Cardiac ventricle fibroblast (primary cell): Measurements from ENCODE around the gene UBE2J1. TPM values are rescaled to one million over a fixed set of nuclear protein-coding genes. Genes with fewer than 3 reads are reported as not detected.

Experiments
- total RNA-seq: library from RNA; depleted of rRNA; stranded (reverse); fragments of >200 nt; gene quantifications from 2 replicates; pipeline ENCODE4 v1.2.3, GENCODE V29; 2015

The UBE2J1 gene, protein sequence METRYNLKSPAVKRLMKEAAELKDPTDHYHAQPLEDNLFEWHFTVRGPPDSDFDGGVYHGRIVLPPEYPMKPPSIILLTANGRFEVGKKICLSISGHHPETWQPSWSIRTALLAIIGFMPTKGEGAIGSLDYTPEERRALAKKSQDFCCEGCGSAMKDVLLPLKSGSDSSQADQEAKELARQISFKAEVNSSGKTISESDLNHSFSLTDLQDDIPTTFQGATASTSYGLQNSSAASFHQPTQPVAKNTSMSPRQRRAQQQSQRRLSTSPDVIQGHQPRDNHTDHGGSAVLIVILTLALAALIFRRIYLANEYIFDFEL
- total RNA-seq, result 29.5 and 31.1 TPM in 2 replicates

DNA sequence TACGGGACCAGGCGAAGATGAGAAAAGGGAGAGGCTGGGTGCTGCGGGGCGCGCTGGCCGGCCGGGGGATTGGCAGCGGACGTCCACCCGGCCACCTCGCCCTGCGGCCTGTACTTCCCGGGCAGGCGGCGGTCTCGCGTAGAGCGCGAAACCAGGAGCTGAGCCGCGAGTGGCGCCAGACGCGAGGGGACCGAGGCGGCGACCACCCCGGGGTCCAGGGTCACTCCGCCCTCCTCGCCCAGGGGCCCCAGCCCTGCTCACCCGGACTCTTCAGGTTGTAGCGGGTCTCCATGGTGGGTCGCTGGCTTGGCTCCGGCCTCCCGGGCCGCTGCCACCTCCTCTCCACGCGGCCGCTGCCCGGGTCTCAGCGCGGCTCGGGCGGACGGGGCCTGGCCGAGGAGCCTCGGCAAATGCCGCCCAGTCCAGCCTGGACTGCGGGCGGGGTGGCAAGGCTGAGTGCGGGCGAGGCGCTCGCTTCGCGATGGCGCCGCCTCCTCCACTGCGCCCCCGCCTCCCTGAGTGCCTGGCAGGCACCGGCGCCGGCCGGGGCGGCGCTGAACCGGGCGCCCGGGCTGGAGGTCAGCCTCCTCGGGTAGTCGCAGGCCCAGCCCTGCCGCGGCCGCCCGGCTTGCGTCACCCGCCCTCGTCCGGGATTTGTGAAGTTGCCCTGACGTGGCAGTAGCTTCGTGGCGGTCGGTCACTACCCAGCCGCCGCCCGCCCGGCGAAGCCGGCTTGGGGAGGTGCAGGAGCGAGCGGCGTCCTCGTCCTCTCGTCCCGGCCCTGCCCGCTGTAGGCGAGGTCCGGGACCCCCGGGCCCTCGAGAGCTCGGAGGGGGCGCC is at the start of gene UBE2J1:
TSS of gene UBE2J1 (minus strand) at position 445 of the 840 bp plus-strand sequence. CDS start at position 292, 153 bp downstream.

DNA sequence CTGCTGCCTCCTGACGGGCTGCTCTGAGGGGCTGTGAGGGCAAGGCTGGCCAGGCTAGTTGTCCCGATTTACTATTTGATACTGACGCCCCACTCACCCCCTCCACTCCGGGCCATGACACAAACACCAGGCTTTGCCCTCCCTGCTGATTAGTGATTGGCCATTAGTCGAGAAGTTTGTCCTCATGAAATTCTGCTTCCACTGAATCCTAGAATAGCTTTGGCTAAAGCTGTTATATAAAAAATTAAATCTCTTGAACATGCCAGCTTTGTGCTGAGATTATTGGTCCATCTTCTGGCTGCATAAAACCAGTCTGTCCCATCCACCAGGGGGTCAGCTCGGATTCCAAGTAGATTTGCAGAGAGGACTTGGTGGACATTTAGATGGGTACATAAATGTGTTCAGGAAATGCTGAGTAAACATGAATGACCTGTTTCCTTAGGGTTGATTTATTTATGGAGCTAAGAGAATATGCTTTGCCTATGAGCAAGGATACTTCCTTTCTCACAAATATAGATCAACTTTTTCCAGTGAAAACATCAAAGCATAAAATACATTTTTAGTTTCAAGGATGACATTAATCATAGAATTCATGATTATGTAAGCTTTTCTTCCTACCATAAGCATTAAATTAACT is 37.2 kb downstream of the UBE2J1 start, which contains the start of gene GABRR2:
TSS of gene GABRR2 (minus strand) at position 51 of the 637 bp plus-strand sequence. CDS start 134 bp downstream, outside the sequence.

Other genes starting within 250 kb of the UBE2J1 start
- gene SRSF12, start 234.7 kb downstream of the UBE2J1 start, total RNA-seq, result 0.24 and 0.62 TPM in 2 replicates
- gene PM20D2, start 206.7 kb downstream of the UBE2J1 start, total RNA-seq, result 1.6 and 3.1 TPM in 2 replicates
- not detected in 2 replicates for gene GABRR1, start 135.4 kb downstream of the UBE2J1 start, total RNA-seq
- gene GABRR2, start 37.4 kb downstream of the UBE2J1 start, total RNA-seq, result not detected in 2 replicates
- 0.20 and 0.75 TPM in 2 replicates for gene RRAGD, start 59.6 kb upstream of the UBE2J1 start, total RNA-seq
- 2.2 and 6.6 TPM in 2 replicates for gene ANKRD6, start 80.4 kb upstream of the UBE2J1 start, total RNA-seq